Measurements from ENCODE around the gene VPS11.

The VPS11 gene

DNA sequence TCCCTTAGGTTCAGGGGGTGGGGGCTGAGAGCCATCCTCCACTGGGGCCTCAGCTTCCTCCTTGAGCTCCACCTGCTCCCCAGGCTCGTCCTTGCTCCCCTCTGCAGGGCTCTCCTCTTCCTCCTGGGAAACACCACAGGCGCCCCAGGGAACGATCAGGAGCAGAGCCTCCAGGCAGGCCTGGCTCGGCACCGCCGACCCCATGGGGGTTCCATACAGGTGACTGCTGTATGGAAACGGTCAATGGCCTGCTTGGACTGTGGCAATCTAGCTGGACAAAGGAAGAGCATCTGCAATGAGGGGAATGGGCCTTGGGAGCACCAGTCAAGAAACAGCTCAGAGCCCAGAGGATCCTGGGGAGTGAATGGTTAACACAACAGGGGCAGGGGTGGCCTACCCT is 18.5 kb upstream of the VPS11 start:
- FAIRE-seq: no peak
- TF ChIP-seq, protein P1, sequence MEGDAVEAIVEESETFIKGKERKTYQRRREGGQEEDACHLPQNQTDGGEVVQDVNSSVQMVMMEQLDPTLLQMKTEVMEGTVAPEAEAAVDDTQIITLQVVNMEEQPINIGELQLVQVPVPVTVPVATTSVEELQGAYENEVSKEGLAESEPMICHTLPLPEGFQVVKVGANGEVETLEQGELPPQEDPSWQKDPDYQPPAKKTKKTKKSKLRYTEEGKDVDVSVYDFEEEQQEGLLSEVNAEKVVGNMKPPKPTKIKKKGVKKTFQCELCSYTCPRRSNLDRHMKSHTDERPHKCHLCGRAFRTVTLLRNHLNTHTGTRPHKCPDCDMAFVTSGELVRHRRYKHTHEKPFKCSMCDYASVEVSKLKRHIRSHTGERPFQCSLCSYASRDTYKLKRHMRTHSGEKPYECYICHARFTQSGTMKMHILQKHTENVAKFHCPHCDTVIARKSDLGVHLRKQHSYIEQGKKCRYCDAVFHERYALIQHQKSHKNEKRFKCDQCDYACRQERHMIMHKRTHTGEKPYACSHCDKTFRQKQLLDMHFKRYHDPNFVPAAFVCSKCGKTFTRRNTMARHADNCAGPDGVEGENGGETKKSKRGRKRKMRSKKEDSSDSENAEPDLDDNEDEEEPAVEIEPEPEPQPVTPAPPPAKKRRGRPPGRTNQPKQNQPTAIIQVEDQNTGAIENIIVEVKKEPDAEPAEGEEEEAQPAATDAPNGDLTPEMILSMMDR (IDR thresholded peaks at IDR 0.05; ENCODE audit: insufficient read depth, missing control alignments): no peak
- no peak for DNase-seq (ENCODE audit: insufficient read length, low spot score)

DNA sequence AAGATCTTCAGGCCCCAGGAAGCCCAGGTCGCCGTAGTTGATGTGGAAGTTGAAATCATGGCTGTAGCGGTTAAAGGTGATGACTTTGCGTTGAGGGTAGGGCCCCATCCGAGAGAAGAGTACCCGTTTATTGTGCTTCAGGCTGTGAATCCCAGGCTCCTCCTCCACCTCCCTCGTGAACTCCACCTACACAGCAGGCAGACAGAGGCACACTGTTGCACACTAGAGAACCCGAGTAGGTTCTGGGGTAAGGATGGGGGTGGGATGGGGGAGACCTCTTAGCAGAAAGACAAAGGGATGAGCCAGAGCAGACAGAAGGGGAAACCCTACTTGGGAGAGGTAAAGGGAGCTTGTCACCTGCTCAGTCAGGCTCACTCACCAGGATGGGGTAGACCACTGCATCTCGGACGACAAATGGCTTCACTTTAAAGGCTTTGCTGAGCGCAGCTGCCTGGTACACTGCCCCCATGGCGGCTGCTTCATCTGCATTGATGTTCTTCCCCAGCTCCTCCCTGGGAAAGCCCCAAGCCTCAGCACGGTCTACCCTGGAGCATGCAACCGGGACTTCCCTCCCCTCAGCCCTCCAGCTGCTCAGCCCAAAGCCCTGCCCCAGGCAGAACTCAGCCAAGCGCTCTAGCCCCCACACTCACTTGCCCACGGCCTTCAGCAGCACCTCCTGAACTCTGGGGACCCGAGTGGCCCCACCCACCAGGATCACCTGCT is 16.0 kb upstream of the VPS11 start:
- no peak for DNase-seq (ENCODE audit: insufficient read length, low spot score)
- no peak for FAIRE-seq
- TF ChIP-seq, protein P1 (IDR thresholded peaks at IDR 0.05; ENCODE audit: insufficient read depth, missing control alignments): no peak

DNA sequence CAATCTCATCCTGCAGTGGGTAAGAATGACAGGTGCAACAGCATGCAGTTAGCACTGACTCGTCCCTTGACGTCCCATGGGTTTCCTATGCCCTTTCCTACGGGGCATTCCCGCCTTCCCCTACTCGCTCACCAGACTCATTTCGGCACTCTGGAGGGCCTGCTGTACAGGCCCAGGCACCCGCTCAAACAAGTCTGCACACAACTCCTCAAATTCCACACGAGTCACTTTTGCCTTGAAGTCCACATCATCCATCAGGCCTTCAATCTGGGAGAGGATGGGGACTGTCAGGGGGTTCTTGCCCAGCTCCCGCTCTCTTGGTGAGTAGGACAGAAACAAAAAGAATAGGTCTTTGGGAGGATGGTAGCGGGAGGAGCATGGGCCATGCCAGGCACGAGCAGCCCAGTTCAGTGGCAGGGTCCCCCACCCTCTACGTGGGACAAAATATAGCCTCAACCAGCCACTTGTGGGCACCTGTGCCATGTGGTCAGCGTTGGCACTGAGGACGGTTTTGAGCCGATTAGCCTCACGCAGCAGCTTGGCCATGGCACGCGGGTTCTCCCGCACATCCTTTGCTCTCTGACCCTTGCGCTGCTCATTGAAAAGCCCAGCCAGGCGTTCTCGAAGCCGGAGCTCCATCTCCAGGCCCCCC is 15.3 kb upstream of the VPS11 start:
- no peak for FAIRE-seq
- TF ChIP-seq, protein P1 (IDR thresholded peaks at IDR 0.05; ENCODE audit: insufficient read depth, missing control alignments): no peak
- no peak for DNase-seq (ENCODE audit: insufficient read length, low spot score)

DNA sequence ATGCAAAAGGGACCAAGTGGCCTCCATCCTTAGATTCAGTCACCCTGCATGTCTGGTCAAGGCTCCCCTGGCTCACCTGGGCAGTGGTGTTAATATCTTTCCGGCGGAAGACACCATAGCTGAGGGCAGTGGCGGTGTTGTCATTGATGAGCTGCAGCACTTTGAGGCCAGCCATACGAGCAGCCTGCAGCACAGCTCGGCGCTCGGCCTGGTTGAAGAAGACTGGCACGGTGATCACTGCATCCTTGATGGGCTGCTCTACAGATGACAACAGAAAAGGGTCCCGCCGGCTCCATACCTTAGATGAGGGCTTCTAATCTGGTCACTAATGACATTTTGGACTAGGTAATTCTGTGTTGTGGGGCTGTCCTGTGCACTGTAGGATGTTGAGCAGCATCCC is 13.2 kb upstream of the VPS11 start:
- TF ChIP-seq, protein P1 (IDR thresholded peaks at IDR 0.05; ENCODE audit: insufficient read depth, missing control alignments): no peak
- DNase-seq (ENCODE audit: insufficient read length, low spot score) (no peak), FAIRE-seq (no peak)

DNA sequence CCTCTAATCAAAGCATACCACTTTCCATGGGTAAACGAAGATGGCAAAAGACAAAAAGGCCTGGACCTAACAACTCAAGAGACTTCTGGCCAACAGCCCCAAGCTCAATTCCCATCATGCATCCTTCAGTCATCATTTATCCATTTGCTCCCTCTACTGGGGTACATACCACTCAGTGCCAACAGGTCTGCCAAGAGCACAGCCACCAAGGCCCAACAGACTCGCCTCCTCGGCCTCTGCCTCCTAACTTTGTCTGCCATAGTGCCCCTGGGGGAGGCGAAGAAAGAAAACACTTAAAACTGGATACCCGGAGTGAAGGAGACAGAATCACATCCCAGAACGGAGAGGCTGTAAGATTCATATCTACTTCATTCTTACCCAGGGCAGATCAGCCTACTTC is 11.7 kb upstream of the VPS11 start:
- DNase-seq (ENCODE audit: insufficient read length, low spot score) (no peak), FAIRE-seq (no peak)
- TF ChIP-seq, protein P1 (IDR thresholded peaks at IDR 0.05; ENCODE audit: insufficient read depth, missing control alignments): peak; percentile 21

DNA sequence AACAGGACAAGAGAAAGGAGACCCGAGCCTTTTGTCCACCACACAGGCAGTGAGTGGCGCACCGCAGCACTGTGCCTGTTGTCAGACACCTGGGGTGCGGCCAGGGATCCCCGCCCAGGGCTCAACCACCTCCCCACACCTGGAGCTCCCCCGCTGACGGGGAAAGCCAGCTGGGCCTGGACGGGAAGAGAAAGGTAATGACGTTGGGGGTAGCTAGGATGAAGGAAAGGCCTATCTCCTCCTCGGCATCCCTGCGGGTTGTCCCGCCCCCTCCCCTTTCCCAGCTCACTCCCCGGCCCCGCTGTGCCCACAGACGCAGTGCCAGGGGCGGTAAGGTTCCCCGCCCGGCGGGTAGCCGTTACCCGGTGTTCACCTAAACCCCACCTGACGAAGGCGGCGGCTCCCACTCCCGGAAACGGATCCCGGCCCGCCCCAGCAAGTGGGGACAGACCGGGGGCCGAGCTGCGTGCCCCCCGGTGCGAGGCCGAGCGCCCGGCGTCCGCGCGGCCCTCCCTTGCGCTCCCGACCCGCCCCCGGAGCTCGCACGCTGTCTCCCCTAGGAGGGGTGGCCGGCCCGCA is 11.1 kb upstream of the VPS11 start:
- TF ChIP-seq, protein P1 (IDR thresholded peaks at IDR 0.05; ENCODE audit: insufficient read depth, missing control alignments): no peak
- no peak for FAIRE-seq
- no peak for DNase-seq (ENCODE audit: insufficient read length, low spot score)
